CD14-positive monocyte (primary cell): ENCODE data around the gene TANC1. TPM values are rescaled to one million over a fixed set of nuclear protein-coding genes. Genes with fewer than 3 reads are reported as not detected.

Experiments
- DNase-seq, 3 donors: peaks; one replicate each; pipeline ENCODE4 v3.0.0-alpha.2; 2011 to 2022
- H2AFZ ChIP-seq: 2 replicates; pipeline ENCODE4 v1.6.0; 2012; ENCODE audit warnings: mild to moderate bottlenecking, low read depth, low read length, inconsistent platforms; ENCODE audit not compliant: insufficient read depth, poor library complexity, severe bottlenecking
- H3K27ac ChIP-seq, 2 donors: 1 replicate in 1 of 2; 2 replicates in 1 of 2; pipeline ENCODE4 v1.5.1; 2012 to 2013; ENCODE audit warnings: low read length in 2 of 2, control low read depth in 1 of 2, inconsistent platforms in 1 of 2, low read depth in 1 of 2, mild to moderate bottlenecking in 1 of 2
- H3K27me3 ChIP-seq, 2 donors: one replicate each; pipeline versions ENCODE4 v1.6.0 to v1.6.1; 2011 to 2013; ENCODE audit warnings: low read length in 2 of 2; ENCODE audit not compliant: control insufficient read depth in 2 of 2, insufficient read depth in 2 of 2
- H3K36me3 ChIP-seq, 2 donors: replicated peaks in 1 of 2; 1 replicate in 1 of 2; 2 replicates in 1 of 2; pipeline versions ENCODE4 v1.5.1 to v1.6.1; 2012 to 2013; ENCODE audit warnings: low read length in 2 of 2, control low read depth in 1 of 2, inconsistent platforms in 1 of 2, mild to moderate bottlenecking in 1 of 2; ENCODE audit not compliant: insufficient read depth in 2 of 2, control insufficient read depth in 1 of 2
- H3K4me1 ChIP-seq, 2 donors: 1 replicate in 1 of 2; 2 replicates in 1 of 2; pipeline versions ENCODE4 v1.5.1 to v1.6.1; 2012 to 2013; ENCODE audit warnings: low read length in 2 of 2, control low read depth in 1 of 2, inconsistent platforms in 1 of 2, mild to moderate bottlenecking in 1 of 2, moderate library complexity in 1 of 2; ENCODE audit not compliant: insufficient read depth in 2 of 2, control insufficient read depth in 1 of 2
- H3K4me2 ChIP-seq: replicated peaks from 2 replicates; pipeline ENCODE3; 2012; ENCODE audit warnings: low read length, moderate library complexity, mild to moderate bottlenecking; ENCODE audit not compliant: poor library complexity, severe bottlenecking; ENCODE audit errors: extremely low read depth
- H3K4me3 ChIP-seq, 3 experiments: fragments of 200-600 bp in 1 of 3; sonication (generic) in 1 of 3; replicated peaks in 1 of 3; 1 replicate in 2 of 3; 2 replicates in 1 of 3; pipeline ENCODE4 v1.5.1; 2011 to 2013; ENCODE audit warnings: low read length in 3 of 3, mild to moderate bottlenecking in 3 of 3, control low read depth in 2 of 3, low read depth in 2 of 3, inconsistent platforms in 1 of 3, moderate library complexity in 1 of 3
- H3K79me2 ChIP-seq: 2 replicates; pipeline ENCODE4 v1.6.0; 2012; ENCODE audit warnings: mild to moderate bottlenecking, control low read depth, inconsistent platforms, low read length, moderate library complexity; ENCODE audit not compliant: insufficient read depth
- H3K9ac ChIP-seq: 2 replicates; pipeline ENCODE4 v1.6.0; 2017; ENCODE audit warnings: low read length, mild to moderate bottlenecking; ENCODE audit not compliant: insufficient read depth, poor library complexity, severe bottlenecking
- H3K9me3 ChIP-seq, 2 donors: replicated peaks in 1 of 2; 1 replicate in 1 of 2; 2 replicates in 1 of 2; pipeline versions ENCODE4 v1.5.1 to v1.6.1; 2012 to 2013; ENCODE audit warnings: low read length in 2 of 2, control low read depth in 1 of 2; ENCODE audit not compliant: control insufficient read depth in 1 of 2, insufficient read depth in 1 of 2
- H4K20me1 ChIP-seq: 2 replicates; pipeline ENCODE4 v1.6.0; 2012; ENCODE audit warnings: mild to moderate bottlenecking, low read length, control low read depth, moderate library complexity; ENCODE audit not compliant: insufficient read depth
- H3K27ac Mint-ChIP-seq, 7 donors: one replicate each; pipeline ENCODE4 v1.8.0; 2020; ENCODE audit warnings: mild to moderate bottlenecking in 7 of 7, mixed read lengths in 7 of 7, moderate library complexity in 6 of 7, inconsistent platforms in 2 of 7
- H3K27me3 Mint-ChIP-seq, 3 donors: one replicate each; pipeline ENCODE4 v1.8.0; 2021 to 2022; ENCODE audit warnings: low read depth in 3 of 3, mild to moderate bottlenecking in 3 of 3, mixed read lengths in 3 of 3, moderate library complexity in 3 of 3, inconsistent platforms in 1 of 3
- H3K36me3 Mint-ChIP-seq, 2 donors: one replicate each; pipeline ENCODE4 v1.8.0; 2020; ENCODE audit warnings: mixed read lengths in 2 of 2, inconsistent platforms in 1 of 2, mild to moderate bottlenecking in 1 of 2
- H3K4me1 Mint-ChIP-seq: one replicate; pipeline ENCODE4 v1.8.0; 2020; ENCODE audit warnings: mild to moderate bottlenecking, mixed read lengths
- H3K4me3 Mint-ChIP-seq, 2 donors: one replicate each; pipeline ENCODE4 v1.8.0; 2020; ENCODE audit warnings: mild to moderate bottlenecking in 2 of 2, mixed read lengths in 2 of 2, moderate library complexity in 1 of 2
- H3K9me3 Mint-ChIP-seq, 7 donors: one replicate each; pipeline ENCODE4 v1.8.0; 2020 to 2022; ENCODE audit warnings: mixed read lengths in 7 of 7, mild to moderate bottlenecking in 6 of 7, moderate library complexity in 6 of 7, inconsistent platforms in 2 of 7
- WGBS: methylation state at CpG from one replicate; pipeline ENCODE4 v1.1.5; 2013; ENCODE audit warnings: missing lambda C conversion rate; ENCODE audit not compliant: insufficient coverage; 5-methylcytosine and 5-hydroxymethylcytosine counted together
- intact Hi-C, 2 donors: fragments of 100-400 bp; cut with micrococcal nuclease; formaldehyde crosslinking; loops; one replicate each; pipeline versions ENCODE4 v1.15.0 to v1.15.1; 2023
- polyA plus RNA-seq, 3 donors: library from polyadenylated mRNA; depleted of rRNA in 1 of 3; unstranded in 2 of 3; stranded (reverse) in 1 of 3; fragments of 300-500 nt in 2 of 3; fragments of >200 nt in 1 of 3; fragmentation: Illumina TruSeq in 2 of 3; gene quantifications; 1 replicate in 2 of 3; 2 replicates in 1 of 3; pipeline ENCODE4 v1.2.3, GENCODE V29; 2012 to 2021
- TF ChIP-seq, protein P1 (sequence below): fragments of 200-600 bp; IDR thresholded peaks from one replicate; pipeline ENCODE4 v1.8.0; 2022; ENCODE audit warnings: antibody characterized with exemption, mild to moderate bottlenecking

The TANC1 gene
- polyA plus RNA-seq, 3 donors = 0.04 TPM; not detected in 2

DNA sequence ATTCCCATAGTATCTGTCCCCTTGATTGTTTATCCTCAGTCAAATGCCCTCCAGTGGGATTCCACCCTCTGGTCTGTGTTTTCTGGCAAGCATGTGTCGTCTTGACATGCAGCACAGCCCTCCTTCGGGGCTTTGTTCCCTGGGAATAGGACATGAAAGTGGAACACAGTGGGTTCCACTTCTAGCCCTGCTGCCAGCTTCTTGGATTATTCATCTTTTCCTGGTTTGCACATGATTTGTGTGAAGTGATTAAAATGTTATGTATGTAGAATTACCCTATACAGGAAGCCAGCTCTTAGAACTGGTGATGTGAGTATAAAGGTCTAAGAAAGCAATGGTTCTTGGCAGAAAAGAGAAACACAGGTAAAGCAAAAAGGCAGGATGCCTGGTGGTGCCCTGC is 142.3 kb downstream of the TANC1 start:
- 100% methylated on average over 2 of the region's 2 CpGs for WGBS

DNA sequence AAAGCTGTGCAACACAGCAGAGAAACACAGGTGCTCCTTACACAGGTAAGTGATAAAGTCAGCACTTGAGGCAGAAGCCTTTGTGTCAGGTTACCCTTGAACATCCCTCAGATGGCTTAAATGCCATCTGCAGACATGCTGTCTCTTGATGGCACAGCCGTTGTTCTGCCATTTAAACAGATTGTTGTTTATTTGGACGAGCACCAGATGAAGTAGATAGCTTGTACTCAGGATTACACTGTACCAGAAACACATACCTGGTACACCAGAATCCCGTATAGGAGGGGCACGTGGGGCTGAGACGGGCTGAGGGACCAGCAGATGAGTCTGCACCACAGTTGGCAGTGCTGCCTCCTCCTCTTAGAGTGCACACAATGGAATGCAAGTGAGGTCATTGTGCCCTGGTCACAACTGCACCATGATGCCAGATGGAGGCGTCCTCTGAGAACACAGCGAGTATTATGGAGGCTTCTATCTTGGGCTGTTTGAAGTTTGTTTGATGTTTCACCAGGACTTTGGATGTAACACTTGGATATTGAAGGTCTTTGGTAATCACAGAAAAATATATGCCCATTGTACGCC is 143.0 kb downstream of the TANC1 start:
- DNase-seq = no peak
- H3K9ac ChIP-seq = no peak overlapping the region
- no peaks in the 10 kb centered on the region for H3K4me1 ChIP-seq
- Mint-ChIP-seq H3K27ac (no peak overlapping the region), H3K9me3 (no peaks in the 10 kb centered on the region), H3K4me3 (no peak overlapping the region), H3K27me3 (peaks cover 3% of the 10 kb centered on the region in 3 donors), H3K36me3 (no peaks in the 10 kb centered on the region), H3K4me1 (no peaks in the 10 kb centered on the region)
- H3K36me3 ChIP-seq = no peaks in the 10 kb centered on the region
- H4K20me1 ChIP-seq = no peaks in the 10 kb centered on the region
- no peaks in the 10 kb centered on the region for H3K9me3 ChIP-seq
- intact Hi-C loops = no loop called here
- 100% methylated on average over 4 of the region's 8 CpGs for WGBS
- no peaks in the 10 kb centered on the region for H3K79me2 ChIP-seq
- H3K4me2 ChIP-seq = no peak overlapping the region
- H3K27ac ChIP-seq = no peak overlapping the region
- H3K27me3 ChIP-seq = no peaks in the 10 kb centered on the region
- no peak overlapping the region for H2AFZ ChIP-seq
- no peak overlapping the region for H3K4me3 ChIP-seq
- TF ChIP-seq, protein P1, sequence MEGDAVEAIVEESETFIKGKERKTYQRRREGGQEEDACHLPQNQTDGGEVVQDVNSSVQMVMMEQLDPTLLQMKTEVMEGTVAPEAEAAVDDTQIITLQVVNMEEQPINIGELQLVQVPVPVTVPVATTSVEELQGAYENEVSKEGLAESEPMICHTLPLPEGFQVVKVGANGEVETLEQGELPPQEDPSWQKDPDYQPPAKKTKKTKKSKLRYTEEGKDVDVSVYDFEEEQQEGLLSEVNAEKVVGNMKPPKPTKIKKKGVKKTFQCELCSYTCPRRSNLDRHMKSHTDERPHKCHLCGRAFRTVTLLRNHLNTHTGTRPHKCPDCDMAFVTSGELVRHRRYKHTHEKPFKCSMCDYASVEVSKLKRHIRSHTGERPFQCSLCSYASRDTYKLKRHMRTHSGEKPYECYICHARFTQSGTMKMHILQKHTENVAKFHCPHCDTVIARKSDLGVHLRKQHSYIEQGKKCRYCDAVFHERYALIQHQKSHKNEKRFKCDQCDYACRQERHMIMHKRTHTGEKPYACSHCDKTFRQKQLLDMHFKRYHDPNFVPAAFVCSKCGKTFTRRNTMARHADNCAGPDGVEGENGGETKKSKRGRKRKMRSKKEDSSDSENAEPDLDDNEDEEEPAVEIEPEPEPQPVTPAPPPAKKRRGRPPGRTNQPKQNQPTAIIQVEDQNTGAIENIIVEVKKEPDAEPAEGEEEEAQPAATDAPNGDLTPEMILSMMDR = no peak

More for the DNA sequence above, 142.3 kb downstream of the TANC1 start:
- intact Hi-C loops = no loop called here
- no peaks in the 10 kb centered on the region for H3K27me3 ChIP-seq
- no peak for DNase-seq
- no peak overlapping the region for H3K9ac ChIP-seq
- Mint-ChIP-seq H3K4me3 (no peak overlapping the region), H3K36me3 (no peaks in the 10 kb centered on the region), H3K9me3 (no peaks in the 10 kb centered on the region), H3K4me1 (no peaks in the 10 kb centered on the region), H3K27me3 (peaks cover 3% of the 10 kb centered on the region in 3 donors), H3K27ac (no peak overlapping the region)
- no peaks in the 10 kb centered on the region for H3K9me3 ChIP-seq
- no peak overlapping the region for H2AFZ ChIP-seq
- H3K4me2 ChIP-seq = no peak overlapping the region
- H3K79me2 ChIP-seq = no peaks in the 10 kb centered on the region
- H3K4me1 ChIP-seq = no peaks in the 10 kb centered on the region
- no peaks in the 10 kb centered on the region for H3K36me3 ChIP-seq
- H4K20me1 ChIP-seq = no peaks in the 10 kb centered on the region
- no peak overlapping the region for H3K4me3 ChIP-seq
- TF ChIP-seq, protein P1 = no peak
- no peak overlapping the region for H3K27ac ChIP-seq
